GM19043 (cell line): ENCODE measurements around the gene CLDN3.
"Not testable (repeated sequence)": the region's sequence is repeated elsewhere in the genome, so short reads cannot be mapped to it uniquely, and the experiment has no call there.

ENCODE experiments used
- ATAC-seq: cut with Tn5 transposase; IDR thresholded peaks from one replicate; pipeline ENCODE4 v1.9.1; 2021; ENCODE audit warnings: low read depth; ENCODE audit not compliant: unreplicated experiment

CLDN3 gene

DNA sequence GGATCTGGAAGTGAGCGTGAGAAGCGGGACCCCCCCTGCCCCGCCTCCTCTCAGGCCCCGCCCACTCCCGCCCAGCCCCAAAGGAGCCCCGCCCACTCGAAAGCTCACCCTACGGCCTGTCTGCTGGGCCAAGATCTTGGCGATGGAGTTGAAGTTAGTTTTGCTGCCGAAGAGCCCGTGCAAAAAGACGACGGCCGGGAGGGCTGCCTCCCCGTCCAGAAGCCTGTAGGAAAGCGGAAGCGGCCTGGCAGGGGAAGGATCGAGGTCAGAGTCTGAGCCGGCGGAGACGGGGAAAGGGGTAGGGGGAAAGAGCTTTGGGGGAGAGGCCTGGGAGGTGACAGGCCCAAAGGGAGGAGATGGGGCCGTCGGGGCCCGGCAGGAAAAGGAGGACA is 31.9 kb downstream of the CLDN3 start:
- ATAC-seq, result no peak

GRCh38 chr7:73737491-73738219 is 32.4 kb downstream of the CLDN3 start:
- no peak for ATAC-seq

DNA sequence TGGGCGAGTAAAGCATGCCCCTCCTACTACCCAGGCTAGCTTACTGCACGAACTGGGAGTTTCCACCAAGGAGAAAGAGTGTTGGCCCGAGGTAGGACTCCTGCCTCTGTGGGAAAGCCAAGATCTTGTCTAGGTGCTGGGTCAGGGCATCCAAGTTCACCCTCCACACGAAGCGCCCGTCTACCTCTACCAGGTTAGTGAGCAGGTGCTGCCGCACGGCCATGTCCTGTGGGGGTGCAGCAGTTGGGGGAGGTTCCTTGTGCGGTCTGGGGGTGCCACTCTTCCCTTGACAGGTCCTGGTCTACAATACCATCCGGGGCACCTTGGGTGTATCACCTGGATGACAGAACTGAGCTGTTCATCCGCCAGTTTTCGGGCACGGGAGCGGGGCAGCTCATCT is 33.2 kb downstream of the CLDN3 start:
- ATAC-seq, result no peak

DNA sequence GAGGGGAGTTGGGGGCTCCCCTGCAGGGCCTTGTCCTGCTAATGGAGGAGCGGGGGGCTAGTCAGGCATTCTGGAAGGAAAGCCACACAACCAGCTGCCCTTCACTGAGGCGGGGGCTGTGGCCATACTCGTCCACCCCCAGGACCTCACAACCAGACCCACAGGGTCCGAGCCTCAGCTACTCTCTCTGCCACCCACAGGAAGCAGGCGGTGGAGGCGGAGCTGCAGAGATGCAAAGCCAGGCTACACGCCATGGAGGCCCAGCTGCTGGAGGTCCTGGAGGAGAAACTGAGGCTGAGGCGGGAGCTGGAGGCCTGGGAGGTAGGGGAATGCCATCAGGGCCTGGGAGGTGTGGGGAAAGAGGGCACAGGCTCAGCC is 34.6 kb downstream of the CLDN3 start:
- no peak for ATAC-seq

GRCh38 chr7:73734619-73735527 is 35.2 kb downstream of the CLDN3 start:
- peak; percentile 40 for ATAC-seq

DNA sequence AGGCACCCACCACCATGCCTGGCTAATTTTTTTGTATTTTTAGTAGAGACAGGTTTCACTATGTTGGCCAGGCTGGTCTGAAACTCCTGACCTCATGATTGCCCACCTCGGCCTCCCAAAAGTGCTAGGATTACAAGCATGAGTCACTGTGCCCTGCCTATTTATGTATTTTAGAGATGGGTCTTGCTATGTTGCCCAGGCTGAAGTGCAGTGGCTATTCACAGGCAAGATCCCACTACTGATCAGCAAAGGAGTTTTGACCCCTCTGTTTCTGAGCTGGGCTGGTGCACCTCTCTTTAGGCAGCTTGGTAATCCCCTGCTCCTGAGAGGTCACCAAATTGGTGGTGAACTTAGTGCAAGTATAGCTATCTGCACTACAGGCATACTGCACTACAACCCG is 37.7 kb downstream of the CLDN3 start:
- no peak for ATAC-seq

DNA sequence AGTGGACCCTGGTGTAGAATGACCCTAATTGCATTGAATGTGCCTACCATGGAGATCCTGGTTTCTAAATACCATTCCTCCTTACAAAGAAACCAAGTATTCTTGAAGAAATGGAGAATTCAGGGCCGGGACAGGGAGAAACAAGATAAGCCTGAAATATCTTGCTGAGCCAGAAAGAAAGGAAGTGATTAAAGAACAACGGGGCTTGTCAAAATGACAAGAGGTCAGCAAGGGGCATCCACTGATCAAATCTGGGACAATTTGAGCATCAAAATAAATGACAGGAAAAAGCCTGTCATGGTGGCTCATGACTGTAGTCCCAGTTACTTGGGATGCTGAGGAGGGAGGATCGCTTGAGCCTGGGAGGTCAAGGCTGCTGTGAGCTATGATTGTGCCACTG is 39.6 kb downstream of the CLDN3 start:
- no peak for ATAC-seq

- ATAC-seq, result no peak
Observed at GRCh38 chr7:73728551-73728950, 41.5 kb downstream of the CLDN3 start.

GRCh38 chr7:73727952-73728351 is 42.1 kb downstream of the CLDN3 start:
- no peak for ATAC-seq

GRCh38 chr7:73726083-73726466 is 44.0 kb downstream of the CLDN3 start:
- ATAC-seq, result no peak

DNA sequence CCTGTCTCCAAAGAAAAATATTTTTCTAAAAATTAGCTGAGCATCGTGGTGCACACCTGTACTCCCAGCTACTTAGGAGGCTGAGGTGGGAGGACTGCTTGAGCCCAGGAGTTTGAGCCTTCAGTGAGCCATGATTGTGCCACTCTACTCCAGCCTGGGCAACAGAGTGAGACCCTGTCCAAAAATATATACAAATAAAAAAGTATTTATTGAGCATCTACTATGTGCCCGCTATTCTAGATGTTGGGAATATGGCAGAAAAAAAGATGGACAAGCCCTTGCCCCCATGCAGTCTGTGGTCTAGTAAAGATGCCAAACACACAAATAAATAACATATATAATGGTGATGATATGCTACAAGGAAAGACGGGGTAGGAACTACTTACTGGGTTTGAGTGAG is 46.3 kb downstream of the CLDN3 start:
- ATAC-seq, result no peak

- ATAC-seq, result no peak
Observed at GRCh38 chr7:73722785-73723184, 47.3 kb downstream of the CLDN3 start.

DNA sequence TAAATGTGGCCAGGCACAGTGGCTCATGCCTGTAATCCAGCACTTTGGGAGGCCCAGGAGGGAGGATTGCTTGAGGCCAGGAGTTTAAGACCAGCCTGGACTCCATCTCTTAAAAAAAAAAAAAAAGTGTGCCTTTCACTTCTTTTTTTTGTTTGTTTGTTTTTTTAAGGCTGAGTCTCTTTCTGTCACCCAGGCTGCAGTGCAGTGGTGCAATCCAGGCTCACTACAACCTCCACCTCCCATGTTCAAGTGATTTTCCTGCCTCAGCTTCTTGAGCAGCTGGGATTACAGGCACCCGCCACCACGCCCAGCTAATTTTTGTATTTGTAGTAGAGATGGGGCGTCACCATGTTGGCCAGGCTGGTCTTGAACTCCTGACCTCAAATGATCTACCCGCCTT is 47.9 kb downstream of the CLDN3 start:
- not testable (repeated sequence) for ATAC-seq

- no peak for ATAC-seq
Observed at GRCh38 chr7:73721377-73721817, 48.7 kb downstream of the CLDN3 start.

GRCh38 chr7:73720443-73720842 is 49.6 kb downstream of the CLDN3 start:
- not testable (repeated sequence) for ATAC-seq

DNA sequence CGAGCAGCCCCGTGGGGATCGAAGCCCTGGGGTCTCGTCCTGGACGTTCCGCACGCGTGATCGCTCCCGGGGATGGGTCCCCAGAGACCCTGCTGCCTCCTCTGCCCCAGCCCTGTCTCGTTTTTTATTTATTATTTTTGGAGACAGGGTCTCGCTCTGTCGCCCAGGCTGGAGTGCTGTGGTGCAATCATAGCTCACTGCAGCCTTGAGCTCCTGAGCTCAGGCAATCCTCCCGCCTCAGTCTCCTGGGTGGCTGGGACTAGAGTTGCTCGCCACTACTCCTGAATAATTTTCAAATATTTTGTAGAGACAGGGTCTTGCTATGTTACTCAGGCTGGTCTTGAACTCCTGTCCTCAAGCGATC is 50.3 kb downstream of the CLDN3 start:
- ATAC-seq, result no peak
